Testis (tissue), 3 donors: ENCODE results near the gene ZFPM1. TPM values are rescaled to one million over a fixed set of nuclear protein-coding genes. Genes with fewer than 3 reads are reported as not detected.

Experiments
- DNase-seq: peaks from one replicate; pipeline ENCODE4 v3.0.0-alpha.2; 2019
- H3K27ac ChIP-seq, 2 donors: fragments of 200-600 bp; sonication (generic); one replicate each; pipeline ENCODE4 v1.5.1; 2019
- H3K27me3 ChIP-seq: fragments of 200-600 bp; sonication (generic); one replicate; pipeline ENCODE4 v1.5.1; 2019
- H3K36me3 ChIP-seq: fragments of 200-600 bp; sonication (generic); one replicate; pipeline ENCODE4 v1.5.1; 2017; ENCODE audit warnings: low read depth; ENCODE audit errors: missing control alignments
- H3K4me1 ChIP-seq: fragments of 200-600 bp; sonication (generic); one replicate; pipeline ENCODE4 v1.5.1; 2019
- H3K4me3 ChIP-seq, 2 donors: fragments of 200-600 bp; sonication (generic); one replicate each; pipeline ENCODE4 v1.5.1; 2017 to 2019
- H3K9me3 ChIP-seq: fragments of 200-600 bp; sonication (generic); one replicate; pipeline ENCODE4 v1.5.1; 2017
- CTCF ChIP-seq, 3 experiments: fragments of 450-650 bp in 2 of 3; fragments of 200-600 bp in 1 of 3; sonication (generic) in 1 of 3; IDR thresholded peaks; one replicate each; pipeline ENCODE4 v1.5.1; 2016 to 2019; ENCODE audit warnings: antibody characterized with exemption in 3 of 3, mild to moderate bottlenecking in 2 of 3, moderate library complexity in 1 of 3
- POLR2A ChIP-seq: fragments of 450-650 bp; IDR thresholded peaks from one replicate; pipeline ENCODE4 v1.6.1; 2017; ENCODE audit warnings: antibody characterized with exemption, mild to moderate bottlenecking, moderate library complexity
- WGBS, 2 donors: methylation state at CpG; one replicate each; pipeline ENCODE4 v1.1.5; 2018; 5-methylcytosine and 5-hydroxymethylcytosine counted together
- intact Hi-C: fragments of 100-400 bp; cut with DNase I; formaldehyde crosslinking; loops from one replicate; pipeline ENCODE4 v1.15.1; 2023; ENCODE audit warnings: low total_unique reads
- polyA plus RNA-seq: library from polyadenylated mRNA; stranded (reverse); fragments of 350-450 nt; fragmentation: Illumina TruSeq; extraction: RNeasy Lipid Tissue Mini Kit (QIAGEN cat#74804); gene quantifications from one replicate; pipeline ENCODE4 v1.2.3, GENCODE V29; 2014; ENCODE audit warnings: low read depth, low replicate concordance; ENCODE audit not compliant: insufficient read depth
- total RNA-seq, 2 donors: library from RNA; depleted of rRNA; stranded (reverse); fragments of >200 nt; gene quantifications; one replicate each; pipeline ENCODE4 v1.2.3, GENCODE V29; 2016

The ZFPM1 gene
- total and polyA plus RNA-seq, 3 donors from 2014 or later: 12.8 to 25.1 (median 23.9) TPM

- WGBS, 2 donors: 80 to 86% methylated on average over 9 to 13 of the region's 13 CpGs
- H3K36me3 ChIP-seq: no peaks in the 10 kb centered on the region
- no peak for DNase-seq
- H3K4me1 ChIP-seq: peaks cover 11% of the 10 kb centered on the region
- no peak overlapping the region for H3K4me3 ChIP-seq
- no peak for TF ChIP-seq POLR2A
- no peak for TF ChIP-seq CTCF (IDR thresholded peaks at IDR 0.05)
- no peaks in the 10 kb centered on the region for H3K27me3 ChIP-seq
- H3K9me3 ChIP-seq: no peaks in the 10 kb centered on the region
- H3K27ac ChIP-seq: no peak overlapping the region
- intact Hi-C loops: no loop called here
These were observed 95.9 kb downstream of the ZFPM1 start for GRCh38 chr16:88548985-88549384.

- H3K27me3 ChIP-seq: no peaks in the 10 kb centered on the region
- no peaks in the 10 kb centered on the region for H3K36me3 ChIP-seq
- no peak overlapping the region for H3K4me3 ChIP-seq
- intact Hi-C loops: no loop called here
- no peaks in the 10 kb centered on the region for H3K9me3 ChIP-seq
- H3K4me1 ChIP-seq: peaks cover 11% of the 10 kb centered on the region
- WGBS, 2 donors: 59 to 62% methylated on average over 11 to 12 of the region's 12 CpGs
- no peak overlapping the region for H3K27ac ChIP-seq
- no peak for DNase-seq
- no peak for TF ChIP-seq POLR2A
- no peak for TF ChIP-seq CTCF (IDR thresholded peaks at IDR 0.05)
These were observed 96.7 kb downstream of the ZFPM1 start for GRCh38 chr16:88549671-88550245.

- no peaks in the 10 kb centered on the region for H3K27me3 ChIP-seq
- peak; percentile 65 for DNase-seq
- H3K4me1 ChIP-seq: peaks cover 11% of the 10 kb centered on the region
- H3K9me3 ChIP-seq: no peaks in the 10 kb centered on the region
- no peak overlapping the region for H3K4me3 ChIP-seq
- H3K36me3 ChIP-seq: no peaks in the 10 kb centered on the region
- intact Hi-C loops: no loop called here
- TF ChIP-seq POLR2A (no peak), CTCF (IDR thresholded peaks at IDR 0.05) (no peak)
- H3K27ac ChIP-seq: no peak overlapping the region
- 43 to 52% methylated on average over 6 to 16 of the region's 16 CpGs for WGBS, 2 donors
These were observed 97.2 kb downstream of the ZFPM1 start for GRCh38 chr16:88550246-88550661.

DNA sequence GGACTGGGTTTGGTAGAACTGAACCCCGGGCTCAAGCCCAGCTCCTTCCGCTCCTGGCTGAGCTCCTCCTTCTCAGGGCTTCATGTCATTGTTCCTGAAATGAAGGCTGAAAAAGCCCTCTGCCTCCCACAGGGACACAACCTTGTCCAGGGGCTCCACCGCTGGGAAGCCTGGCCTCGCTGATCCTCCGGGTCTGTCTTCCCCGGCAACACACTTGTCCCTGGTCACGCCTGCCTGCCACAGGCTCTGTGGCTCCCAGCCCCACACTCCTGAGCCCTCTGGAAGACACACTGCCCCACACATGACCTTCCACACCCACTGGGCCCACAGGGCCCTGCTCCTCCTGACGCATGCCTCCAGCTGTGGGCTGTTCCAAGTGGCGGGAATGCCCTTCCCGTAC lies 99.1 kb downstream of the ZFPM1 start:
- Histone ChIP-seq H3K36me3 (no peaks in the 10 kb centered on the region), H3K4me3 (no peak overlapping the region), H3K27ac (no peak overlapping the region), H3K4me1 (peaks cover 11% of the 10 kb centered on the region), H3K27me3 (no peaks in the 10 kb centered on the region), H3K9me3 (no peaks in the 10 kb centered on the region)
- intact Hi-C loops: no loop called here
- WGBS, 2 donors: 86 to 89% methylated on average over 10 of the region's 10 CpGs
- no peak for DNase-seq
- TF ChIP-seq CTCF (IDR thresholded peaks at IDR 0.05): no peak
- TF ChIP-seq POLR2A: no peak

DNA sequence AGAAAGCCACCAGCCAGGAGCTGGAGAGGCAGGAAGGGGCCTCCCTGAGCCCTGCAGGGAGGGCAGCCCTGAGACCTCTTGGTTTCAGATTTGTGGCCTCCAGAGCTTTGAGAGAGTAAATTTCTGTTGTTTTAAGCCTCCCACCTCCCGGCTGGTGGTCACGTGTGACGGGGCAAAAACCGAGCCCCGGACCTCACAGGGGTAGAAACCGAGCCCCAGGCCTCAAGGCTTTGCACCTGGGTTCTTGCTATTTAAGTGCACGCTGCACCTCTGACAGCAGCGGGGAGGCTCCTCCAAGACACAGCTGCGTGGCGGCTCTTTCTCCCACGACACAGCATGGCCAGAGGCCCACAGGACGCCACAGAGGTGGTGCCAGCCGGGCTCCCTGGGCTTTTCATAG lies 99.7 kb downstream of the ZFPM1 start:
- no peak overlapping the region for H3K4me3 ChIP-seq
- intact Hi-C loops: no loop called here

More for the DNA sequence above, 99.7 kb downstream of the ZFPM1 start:
- no peaks in the 10 kb centered on the region for H3K27me3 ChIP-seq
- no peaks in the 10 kb centered on the region for H3K36me3 ChIP-seq
- no peaks in the 10 kb centered on the region for H3K9me3 ChIP-seq
- no peak for TF ChIP-seq POLR2A
- DNase-seq: no peak
- H3K4me1 ChIP-seq: peaks cover 11% of the 10 kb centered on the region
- 81 to 82% methylated on average over 5 to 13 of the region's 13 CpGs for WGBS, 2 donors
- no peak overlapping the region for H3K27ac ChIP-seq
